H1 (cell line): ENCODE results near the gene PIGZ. TPM values are rescaled to one million over a fixed set of nuclear protein-coding genes. Genes with fewer than 3 reads are reported as not detected.

Source experiments
- CTCF ChIA-PET: fragments of 300-600 bp; sonication (Branson Sonifier 250); formaldehyde crosslinking; loops from one replicate; lab custom pipeline; 2021; ENCODE audit not compliant: partially characterized antibody; lab: Charles Lee
- POLR2A ChIA-PET: fragments of 300-600 bp; sonication (Branson Sonifier 250); formaldehyde crosslinking; loops from one replicate; lab custom pipeline; 2021; ENCODE audit warnings: inconsistent platforms; ENCODE audit not compliant: partially characterized antibody; lab: Charles Lee
- DNase-seq, 2 experiments: peaks; one replicate each; pipeline versions ENCODE4 v3.0.0 to v3.0.0-alpha.2; 2010 to 2022; ENCODE audit warnings: low spot score in 2 of 2, low read depth in 1 of 2, mixed read lengths in 1 of 2
- FAIRE-seq: peaks from 2 replicates; lab custom pipeline; 2011; peaks lifted over from hg19 to GRCh38; lab: Jason Lieb, UNC
- H2AFZ ChIP-seq: 2 replicates; pipeline ENCODE4 v1.8.1; 2012; ENCODE audit warnings: low read length, inconsistent platforms
- H2AK5ac ChIP-seq: 2 replicates; pipeline ENCODE4 v1.6.1; 2013; ENCODE audit warnings: low read depth, low read length
- H2BK120ac ChIP-seq: replicated peaks from 2 replicates; pipeline ENCODE3; 2013; ENCODE audit warnings: low read depth, low read length, inconsistent platforms
- H2BK12ac ChIP-seq: 2 replicates; pipeline ENCODE4 v1.6.1; 2013; ENCODE audit warnings: low read depth, low read length
- H2BK15ac ChIP-seq: 2 replicates; pipeline ENCODE4 v1.6.1; 2013; ENCODE audit warnings: low read length
- H2BK20ac ChIP-seq: 2 replicates; pipeline ENCODE4 v1.6.1; 2013; ENCODE audit warnings: low read length
- H2BK5ac ChIP-seq: 2 replicates; pipeline ENCODE4 v1.6.1; 2013; ENCODE audit warnings: low read depth, low read length
- H3K14ac ChIP-seq: 2 replicates; pipeline ENCODE4 v1.6.1; 2013; ENCODE audit warnings: inconsistent platforms; ENCODE audit not compliant: insufficient read length
- H3K18ac ChIP-seq: 2 replicates; pipeline ENCODE4 v1.6.1; 2013; ENCODE audit warnings: low read length; ENCODE audit errors: extremely low read depth
- H3K23ac ChIP-seq: 2 replicates; pipeline ENCODE4 v1.6.1; 2013; ENCODE audit warnings: inconsistent platforms; ENCODE audit not compliant: insufficient read length
- H3K23me2 ChIP-seq: 2 replicates; pipeline ENCODE4 v1.6.1; 2013; ENCODE audit warnings: low read depth, low read length
- H3K27ac ChIP-seq: 2 replicates; pipeline ENCODE4 v1.6.1; 2011; ENCODE audit warnings: low read depth, low read length, inconsistent platforms
- H3K27me3 ChIP-seq, 4 experiments: replicated peaks in 1 of 4; 1 replicate in 1 of 4; 2 replicates in 3 of 4; pipeline versions ENCODE4 v1.6.1 to v1.8.1; 2011 to 2013; ENCODE audit warnings: low read length in 3 of 4, mild to moderate bottlenecking in 3 of 4, inconsistent platforms in 2 of 4, mixed read lengths in 2 of 4, moderate library complexity in 1 of 4; ENCODE audit not compliant: control insufficient read depth in 3 of 4, insufficient read depth in 3 of 4; ENCODE audit errors: extremely low read depth in 1 of 4
- H3K36me3 ChIP-seq, 4 experiments: 2 replicates each; pipeline versions ENCODE4 v1.6.1 to v1.8.1; 2011 to 2013; ENCODE audit warnings: mild to moderate bottlenecking in 4 of 4, low read length in 3 of 4, moderate library complexity in 2 of 4, control low read depth in 1 of 4, inconsistent platforms in 1 of 4; ENCODE audit not compliant: insufficient read depth in 4 of 4, control insufficient read depth in 2 of 4
- H3K4ac ChIP-seq: replicated peaks from 2 replicates; pipeline ENCODE3; 2013; ENCODE audit warnings: low read length, low read depth, mixed read lengths, inconsistent platforms; ENCODE audit not compliant: insufficient read length
- H3K4me1 ChIP-seq, 4 experiments: replicated peaks in 1 of 4; 1 replicate in 1 of 4; 2 replicates in 3 of 4; pipeline versions ENCODE4 v1.6.1 to v1.8.1; 2011 to 2013; ENCODE audit warnings: low read length in 3 of 4, inconsistent platforms in 2 of 4, mixed read lengths in 1 of 4; ENCODE audit not compliant: insufficient read depth in 4 of 4, control insufficient read depth in 3 of 4
- H3K4me2 ChIP-seq, 2 experiments: 2 replicates each; pipeline versions ENCODE4 v1.6.1 to v1.8.1; 2011 to 2013; ENCODE audit warnings: low read depth in 2 of 2, low read length in 2 of 2, control low read depth in 1 of 2, inconsistent platforms in 1 of 2, mild to moderate bottlenecking in 1 of 2; ENCODE audit not compliant: insufficient read depth in 1 of 2
- H3K4me3 ChIP-seq, 4 experiments: fragments of 200-600, 300-600 bp in 1 of 4; sonication (generic), shearing (Covaris generic), sonication (Bioruptor Twin) in 1 of 4; 2 replicates each; pipeline versions ENCODE4 v1.5.1 to v1.8.1; 2011 to 2016; ENCODE audit warnings: low read length in 4 of 4, low read depth in 3 of 4, control low read depth in 2 of 4, inconsistent platforms in 2 of 4, mild to moderate bottlenecking in 2 of 4, mixed read lengths in 1 of 4, moderate library complexity in 1 of 4; ENCODE audit not compliant: insufficient read depth in 2 of 4; ENCODE audit errors: extremely low read depth in 1 of 4
- H3K56ac ChIP-seq: replicated peaks from 2 replicates; pipeline ENCODE3; 2013; ENCODE audit warnings: low read depth, mild to moderate bottlenecking, mixed read lengths, low read length, inconsistent platforms; ENCODE audit not compliant: insufficient read length
- H3K79me1 ChIP-seq: 2 replicates; pipeline ENCODE4 v1.6.1; 2013; ENCODE audit warnings: low read depth, low read length, control low read depth
- H3K79me2 ChIP-seq, 2 experiments: 2 replicates each; pipeline versions ENCODE4 v1.6.1 to v1.8.1; 2012 to 2013; ENCODE audit warnings: low read length in 2 of 2, mild to moderate bottlenecking in 2 of 2, inconsistent platforms in 1 of 2; ENCODE audit not compliant: insufficient read depth in 2 of 2, control insufficient read depth in 1 of 2
- H3K9ac ChIP-seq, 4 experiments: replicated peaks in 1 of 4; 1 replicate in 1 of 4; 2 replicates in 3 of 4; pipeline versions ENCODE4 v1.6.1 to v1.8.1; 2011 to 2013; ENCODE audit warnings: low read depth in 3 of 4, low read length in 3 of 4, control low read depth in 2 of 4, mild to moderate bottlenecking in 2 of 4, moderate library complexity in 2 of 4, inconsistent platforms in 1 of 4; ENCODE audit errors: extremely low read depth in 1 of 4
- H3K9me3 ChIP-seq, 2 experiments: 2 replicates each; pipeline versions ENCODE4 v1.6.1 to v1.8.1; 2012 to 2013; ENCODE audit warnings: mild to moderate bottlenecking in 2 of 2, moderate library complexity in 2 of 2, control low read depth in 1 of 2, inconsistent platforms in 1 of 2, low read depth in 1 of 2, low read length in 1 of 2, mixed read lengths in 1 of 2; ENCODE audit not compliant: insufficient read depth in 2 of 2
- H4K20me1 ChIP-seq, 2 experiments: replicated peaks in 1 of 2; 2 replicates each; pipeline versions ENCODE3 to v1.8.1; 2011 to 2013; ENCODE audit warnings: inconsistent platforms in 2 of 2, low read length in 2 of 2, mild to moderate bottlenecking in 1 of 2; ENCODE audit not compliant: insufficient read depth in 2 of 2, control insufficient read depth in 1 of 2
- H4K5ac ChIP-seq: 2 replicates; pipeline ENCODE4 v1.6.1; 2013; ENCODE audit warnings: low read length, low read depth, mixed read lengths, inconsistent platforms; ENCODE audit not compliant: insufficient read length
- H4K8ac ChIP-seq: 2 replicates; pipeline ENCODE4 v1.8.0; 2013; ENCODE audit warnings: mild to moderate bottlenecking, moderate library complexity, low read length, inconsistent platforms; ENCODE audit not compliant: insufficient read depth; ENCODE audit errors: extremely low read depth
- H4K91ac ChIP-seq: replicated peaks from 2 replicates; pipeline ENCODE3; 2013; ENCODE audit warnings: low read length, mixed read lengths, inconsistent platforms; ENCODE audit not compliant: insufficient read length
- PHF8 ChIP-seq: fragments of 200-600 bp; sonication (generic); conservative IDR thresholded peaks from 2 replicates; pipeline ENCODE4 v1.7.1; 2012; ENCODE audit warnings: low read depth, mild to moderate bottlenecking, inconsistent platforms, low read length, moderate library complexity
- TAF7 ChIP-seq: optimal IDR thresholded peaks from 2 replicates; pipeline ENCODE3; 2011; ENCODE audit warnings: low read depth, mild to moderate bottlenecking, inconsistent platforms, low read length, moderate library complexity, borderline replicate concordance
- WGBS, 2 experiments: shearing (Covaris generic) in 1 of 2; methylation state at CpG; one replicate each; pipeline versions ENCODE4 v1.1.6 to v1.1.7; 2013 to 2015; ENCODE audit warnings: low lambda C conversion rate in 2 of 2, mixed read lengths in 2 of 2, inconsistent platforms in 1 of 2, low coverage in 1 of 2, missing lambda C conversion rate in 1 of 2; ENCODE audit not compliant: insufficient replicate concordance in 2 of 2, insufficient coverage in 1 of 2, insufficient read length in 1 of 2; ENCODE audit errors: extremely low coverage in 1 of 2, missing lambda C conversion rate in 1 of 2; 5-methylcytosine and 5-hydroxymethylcytosine counted together
- polyA plus RNA-seq, 7 experiments: library from polyadenylated mRNA; depleted of rRNA in 3 of 7; stranded (reverse) in 5 of 7; unstranded in 2 of 7; fragments of >200 nt in 5 of 7; fragments of 200-250 nt in 2 of 7; gene quantifications; 1 replicate in 5 of 7; 2 replicates in 1 of 7; 4 replicates in 1 of 7; pipeline versions ENCODE4 v1.2.1 to v1.2.3, GENCODE V29; 2011 to 2013; ENCODE audit warnings: missing spikeins in 2 of 7, mixed read lengths in 2 of 7
- total RNA-seq: library from RNA; stranded (reverse); fragmentation: NEBNext Ultra II Directional; extraction: Animal tissue kit (Norgen Biotek cat#: 25700); gene quantifications from 2 replicates; pipeline ENCODE4 v1.2.1, GENCODE V29; 2021

PIGZ gene
- total and polyA plus RNA-seq, 2 of the 8 experiments (the other 6 are each of a cell fraction or from before 2014, with no cell fraction given) = 0.32 TPM; not detected in 1

- no peak for TF ChIP-seq TAF7
- no peak for TF ChIP-seq PHF8
Observed at GRCh38 chr3:197014942-197015575, 46.4 kb upstream of the PIGZ start.

More at GRCh38 chr3:197014942-197015575, 46.4 kb upstream of the PIGZ start:
- H4K20me1 ChIP-seq = no peaks in the 10 kb centered on the region
- FAIRE-seq (no peak), DNase-seq (no peak)
- no peak overlapping the region for H3K4me2 ChIP-seq
- no peak overlapping the region for H3K18ac ChIP-seq
- H3K14ac ChIP-seq = no peak overlapping the region
- no peaks in the 10 kb centered on the region for H3K27me3 ChIP-seq
- H4K8ac ChIP-seq = peak overlapping the region; percentile 89
- H2AFZ ChIP-seq = no peak overlapping the region
- H3K79me2 ChIP-seq = no peaks in the 10 kb centered on the region
- H2BK120ac ChIP-seq = no peak overlapping the region
- H3K9me3 ChIP-seq = no peaks in the 10 kb centered on the region
- H3K36me3 ChIP-seq = no peaks in the 10 kb centered on the region
- CTCF ChIA-PET = interaction anchor here (0.9 to 19.7 kb wide), 2 partner anchors 9 to 30 kb away, joined by 3 to 245 read pairs; partner anchors contain the start of gene MELTF
- no peak overlapping the region for H2BK20ac ChIP-seq
- 95% methylated on average over 22 of the region's 22 CpGs; no CpG with 5 or more reads in 1 of the 2 experiments for WGBS, 2 experiments
- H2BK15ac ChIP-seq = no peak overlapping the region
- no peak overlapping the region for H3K23ac ChIP-seq
- H3K23me2 ChIP-seq = no peaks in the 10 kb centered on the region
- POLR2A ChIA-PET = no interaction called here
- no peak overlapping the region for H3K4me3 ChIP-seq
- no peak overlapping the region for H3K4ac ChIP-seq
- H2BK5ac ChIP-seq = no peak overlapping the region
- no peak overlapping the region for H3K56ac ChIP-seq
- H4K5ac ChIP-seq = no peak overlapping the region
- H3K9ac ChIP-seq = no peak overlapping the region
- H2AK5ac ChIP-seq = no peak overlapping the region
- no peak overlapping the region; the same call in 1 of the 2 replicates for H2BK12ac ChIP-seq
- H3K27ac ChIP-seq = no peak overlapping the region
- no peak overlapping the region for H4K91ac ChIP-seq
- no peaks in the 10 kb centered on the region for H3K4me1 ChIP-seq
- H3K79me1 ChIP-seq = no peaks in the 10 kb centered on the region
